Endothelial cell of umbilical vein (primary cell): ENCODE data around the gene MTF1.
"Not testable (repeated sequence)": the region's sequence is repeated elsewhere in the genome, so short reads cannot be mapped to it uniquely, and the experiment has no call there.

Source experiments
- POLR2A ChIP-seq: IDR thresholded peaks from 2 replicates; pipeline ENCODE4 v1.6.1; 2012; ENCODE audit warnings: low read depth, mild to moderate bottlenecking, control low read depth, low read length
- TF ChIP-seq, protein P1 (sequence below): IDR thresholded peaks from 2 replicates; pipeline ENCODE4 v1.6.1; 2011; ENCODE audit not compliant: insufficient read depth, insufficient read length
- TF ChIP-seq, protein P2 (sequence below), 2 donors: IDR thresholded peaks; 1 replicate in 1 of 2; 2 replicates in 1 of 2; pipeline ENCODE4 v1.5.1; 2011; ENCODE audit warnings: low read length in 2 of 2, mild to moderate bottlenecking in 2 of 2, moderate library complexity in 2 of 2, control low read depth in 1 of 2, inconsistent platforms in 1 of 2, low read depth in 1 of 2; ENCODE audit not compliant: insufficient read depth in 1 of 2; ENCODE audit errors: extremely low read depth in 1 of 2

DNA sequence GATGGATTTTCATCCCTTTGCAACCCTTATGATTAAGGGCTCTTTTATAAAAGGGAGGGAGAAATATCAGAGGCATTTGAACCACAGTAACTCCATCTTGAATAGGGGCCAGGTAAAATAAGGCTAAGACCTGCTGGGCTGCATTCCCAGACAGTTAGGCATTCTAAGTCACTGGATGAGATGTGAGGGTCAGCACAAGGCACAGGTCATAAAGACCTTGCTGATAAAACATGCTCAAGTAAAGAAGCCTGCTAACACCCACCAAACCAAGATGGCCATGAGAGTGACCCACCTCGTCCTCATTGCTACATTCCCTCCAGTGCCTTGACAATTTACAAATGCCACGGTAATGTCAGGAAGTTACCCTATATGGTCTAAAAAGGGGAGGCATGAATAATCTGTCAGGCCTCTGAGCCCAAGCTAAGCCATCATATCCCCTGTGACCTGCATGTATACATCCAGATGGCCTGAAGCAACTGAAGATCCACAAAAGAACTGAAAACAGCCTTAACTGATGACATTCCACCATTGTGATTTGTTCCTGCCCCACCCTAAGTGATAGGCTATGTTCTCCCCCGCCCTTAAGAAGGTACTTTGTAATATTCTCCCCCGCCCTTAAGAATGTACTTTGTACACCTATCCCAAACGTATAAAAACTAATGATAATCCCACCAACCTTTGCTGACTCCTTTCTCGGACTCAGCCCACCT lies 48.2 kb upstream of the MTF1 start:
- TF ChIP-seq, protein P1, sequence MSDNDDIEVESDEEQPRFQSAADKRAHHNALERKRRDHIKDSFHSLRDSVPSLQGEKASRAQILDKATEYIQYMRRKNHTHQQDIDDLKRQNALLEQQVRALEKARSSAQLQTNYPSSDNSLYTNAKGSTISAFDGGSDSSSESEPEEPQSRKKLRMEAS: not testable (repeated sequence)
- TF ChIP-seq, protein P2, sequence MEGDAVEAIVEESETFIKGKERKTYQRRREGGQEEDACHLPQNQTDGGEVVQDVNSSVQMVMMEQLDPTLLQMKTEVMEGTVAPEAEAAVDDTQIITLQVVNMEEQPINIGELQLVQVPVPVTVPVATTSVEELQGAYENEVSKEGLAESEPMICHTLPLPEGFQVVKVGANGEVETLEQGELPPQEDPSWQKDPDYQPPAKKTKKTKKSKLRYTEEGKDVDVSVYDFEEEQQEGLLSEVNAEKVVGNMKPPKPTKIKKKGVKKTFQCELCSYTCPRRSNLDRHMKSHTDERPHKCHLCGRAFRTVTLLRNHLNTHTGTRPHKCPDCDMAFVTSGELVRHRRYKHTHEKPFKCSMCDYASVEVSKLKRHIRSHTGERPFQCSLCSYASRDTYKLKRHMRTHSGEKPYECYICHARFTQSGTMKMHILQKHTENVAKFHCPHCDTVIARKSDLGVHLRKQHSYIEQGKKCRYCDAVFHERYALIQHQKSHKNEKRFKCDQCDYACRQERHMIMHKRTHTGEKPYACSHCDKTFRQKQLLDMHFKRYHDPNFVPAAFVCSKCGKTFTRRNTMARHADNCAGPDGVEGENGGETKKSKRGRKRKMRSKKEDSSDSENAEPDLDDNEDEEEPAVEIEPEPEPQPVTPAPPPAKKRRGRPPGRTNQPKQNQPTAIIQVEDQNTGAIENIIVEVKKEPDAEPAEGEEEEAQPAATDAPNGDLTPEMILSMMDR (IDR thresholded peaks at IDR 0.05; ENCODE audit: extremely low read depth in 1 of 2, insufficient read depth in 1 of 2, low read depth in 1 of 2, low read length in 2 of 2): not testable (repeated sequence)
- not testable (repeated sequence) for TF ChIP-seq POLR2A
